ENCODE data around the gene TGOLN2.
A peak's percentile ranks its signal among the peaks of the same experiment; 100 is the strongest.

Gene TGOLN2

DNA sequence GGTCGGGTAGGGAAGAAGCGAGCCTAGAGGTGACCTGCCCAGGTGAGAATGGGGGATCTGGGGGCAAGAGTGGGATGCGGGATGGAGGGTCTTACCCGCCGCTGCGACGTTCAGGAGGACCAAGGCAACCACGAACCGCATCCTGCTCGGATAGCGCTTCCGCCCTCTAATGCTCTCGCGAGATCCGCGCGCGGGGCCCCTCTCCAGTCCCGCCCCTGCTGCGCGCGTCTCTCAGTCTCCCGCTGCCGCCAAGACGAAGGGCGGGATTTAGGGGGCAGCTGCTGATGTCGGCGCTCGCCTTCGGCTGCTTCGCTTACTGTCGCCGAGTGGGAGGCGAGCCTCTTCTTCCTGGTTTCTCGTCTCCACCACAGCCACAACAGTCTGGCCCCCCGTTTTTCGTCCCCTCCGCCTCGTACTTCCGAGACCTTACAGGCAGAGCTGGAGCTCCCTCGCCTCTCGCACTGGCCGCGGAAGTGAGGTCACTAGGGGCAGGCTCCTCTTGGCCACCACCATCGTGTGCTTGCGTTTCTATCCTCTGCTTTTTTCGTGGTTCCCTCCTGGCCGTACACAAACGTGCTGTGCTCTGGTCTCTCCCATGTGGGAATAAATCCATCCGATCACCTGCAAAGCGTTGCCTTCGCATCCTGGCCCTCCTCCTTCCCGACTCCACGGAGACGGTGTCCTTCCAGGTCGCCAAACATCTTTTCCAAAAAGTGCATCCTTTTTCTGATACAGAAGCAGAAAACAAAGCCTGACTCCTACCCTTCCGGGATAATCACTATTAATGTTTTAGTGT, at the start of gene TGOLN2:
Gene TGOLN2, minus strand, starts transcription at position 168 of the 796 bp plus-strand sequence. Its CDS starts 27 bp downstream, at position 141.
- TF ChIP-seq, protein P1, sequence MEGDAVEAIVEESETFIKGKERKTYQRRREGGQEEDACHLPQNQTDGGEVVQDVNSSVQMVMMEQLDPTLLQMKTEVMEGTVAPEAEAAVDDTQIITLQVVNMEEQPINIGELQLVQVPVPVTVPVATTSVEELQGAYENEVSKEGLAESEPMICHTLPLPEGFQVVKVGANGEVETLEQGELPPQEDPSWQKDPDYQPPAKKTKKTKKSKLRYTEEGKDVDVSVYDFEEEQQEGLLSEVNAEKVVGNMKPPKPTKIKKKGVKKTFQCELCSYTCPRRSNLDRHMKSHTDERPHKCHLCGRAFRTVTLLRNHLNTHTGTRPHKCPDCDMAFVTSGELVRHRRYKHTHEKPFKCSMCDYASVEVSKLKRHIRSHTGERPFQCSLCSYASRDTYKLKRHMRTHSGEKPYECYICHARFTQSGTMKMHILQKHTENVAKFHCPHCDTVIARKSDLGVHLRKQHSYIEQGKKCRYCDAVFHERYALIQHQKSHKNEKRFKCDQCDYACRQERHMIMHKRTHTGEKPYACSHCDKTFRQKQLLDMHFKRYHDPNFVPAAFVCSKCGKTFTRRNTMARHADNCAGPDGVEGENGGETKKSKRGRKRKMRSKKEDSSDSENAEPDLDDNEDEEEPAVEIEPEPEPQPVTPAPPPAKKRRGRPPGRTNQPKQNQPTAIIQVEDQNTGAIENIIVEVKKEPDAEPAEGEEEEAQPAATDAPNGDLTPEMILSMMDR (IDR thresholded peaks at IDR 0.05; ENCODE audit: low read depth, low read length, missing control alignments) = no peak
- H3K4me3 ChIP-seq (replicated peaks; ENCODE audit: low read depth, low read length) = peak within 1 kb of the TSS; percentile 91
- peak; percentile 37 for DNase-seq (ENCODE audit: extremely low read depth, low read depth)

DNA sequence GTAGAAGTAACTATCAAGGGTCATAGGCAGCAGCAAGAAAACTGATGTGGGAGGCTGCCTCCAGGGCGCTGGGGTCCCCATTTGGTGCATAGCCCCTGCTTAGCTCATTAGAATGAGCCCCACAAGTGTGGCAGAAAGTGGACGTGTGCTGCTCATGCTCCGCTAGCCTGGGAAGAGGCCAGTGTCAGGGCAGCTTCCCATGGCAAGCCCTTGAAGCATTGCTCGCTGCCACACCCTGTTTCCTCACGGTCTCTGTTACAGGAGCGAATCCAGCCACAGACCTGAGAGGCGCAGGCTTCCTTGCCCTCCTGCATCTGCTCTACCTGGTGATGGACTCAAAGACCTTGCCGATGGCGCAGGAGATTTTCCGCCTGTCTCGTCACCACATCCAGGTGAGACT, 49.3 kb upstream of the TGOLN2 start:
- TF ChIP-seq, protein P1 (IDR thresholded peaks at IDR 0.05; ENCODE audit: low read depth, low read length, missing control alignments) = no peak
- no peak for DNase-seq (ENCODE audit: extremely low read depth, low read depth)
- no peak overlapping the region for H3K4me3 ChIP-seq (replicated peaks; ENCODE audit: low read depth, low read length)

DNA sequence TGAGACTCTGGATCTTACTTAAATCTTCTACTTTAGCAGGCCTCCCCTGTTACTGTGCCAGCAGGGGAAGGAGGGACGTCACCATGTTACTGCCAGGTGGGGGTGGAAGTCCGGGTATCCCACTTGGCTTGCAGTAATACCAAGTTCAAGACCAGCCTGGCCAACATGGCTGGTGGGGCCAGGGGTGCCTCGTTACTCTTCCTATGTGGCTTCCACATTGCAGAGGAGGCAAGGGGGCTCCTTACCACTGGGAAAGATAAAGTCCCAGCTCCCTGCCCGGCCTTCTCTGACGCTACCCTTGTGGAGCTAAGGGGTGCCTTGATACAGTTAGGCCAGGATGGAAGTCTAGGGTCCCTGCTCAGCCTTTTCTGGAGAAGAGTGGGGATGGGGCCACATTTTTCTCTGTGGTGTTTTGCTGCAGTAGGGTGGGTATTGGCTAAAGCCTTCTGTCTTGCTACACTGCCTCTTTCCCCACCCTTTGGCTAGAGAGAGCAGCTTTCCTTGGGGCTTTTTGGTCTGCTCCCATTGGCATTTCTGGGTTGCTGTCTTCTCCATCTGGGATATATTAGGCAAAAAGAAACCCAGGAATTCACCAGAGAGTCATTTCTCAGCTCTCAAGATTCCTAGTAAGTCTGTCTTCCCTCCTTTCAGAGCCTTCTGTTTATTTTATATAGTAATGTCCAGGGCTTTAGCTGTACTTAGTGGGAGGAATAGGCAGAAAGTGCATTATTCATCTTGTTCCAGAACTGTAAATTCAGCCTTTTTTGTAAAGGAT, 48.7 kb upstream of the TGOLN2 start:
- no peak overlapping the region for H3K4me3 ChIP-seq (replicated peaks; ENCODE audit: low read depth, low read length)
- no peak for DNase-seq (ENCODE audit: extremely low read depth, low read depth)
- TF ChIP-seq, protein P1 (IDR thresholded peaks at IDR 0.05; ENCODE audit: low read depth, low read length, missing control alignments) = no peak

DNA sequence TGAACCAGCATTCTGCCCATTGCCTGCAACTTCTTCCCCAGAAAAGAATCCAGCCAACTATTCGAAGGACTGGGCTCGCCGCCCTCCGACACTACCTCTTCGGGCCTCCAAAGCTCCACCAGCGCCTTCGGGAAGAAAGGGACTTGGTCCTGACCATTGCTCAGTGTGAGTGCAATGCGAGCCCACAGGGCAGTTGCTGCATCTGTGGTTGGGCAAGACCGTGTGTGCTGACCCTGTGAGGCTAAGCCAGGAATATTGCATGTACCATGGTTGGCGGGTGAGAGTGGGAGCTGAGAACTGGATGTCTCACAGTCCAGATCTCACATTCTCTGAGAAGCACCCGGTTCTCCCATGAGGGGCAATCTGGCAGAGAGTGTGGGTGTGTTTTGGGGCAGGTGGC, 43.3 kb upstream of the TGOLN2 start:
- no peak for DNase-seq (ENCODE audit: extremely low read depth, low read depth)
- TF ChIP-seq, protein P1 (IDR thresholded peaks at IDR 0.05; ENCODE audit: low read depth, low read length, missing control alignments) = no peak
- H3K4me3 ChIP-seq (replicated peaks; ENCODE audit: low read depth, low read length) = no peak overlapping the region

DNA sequence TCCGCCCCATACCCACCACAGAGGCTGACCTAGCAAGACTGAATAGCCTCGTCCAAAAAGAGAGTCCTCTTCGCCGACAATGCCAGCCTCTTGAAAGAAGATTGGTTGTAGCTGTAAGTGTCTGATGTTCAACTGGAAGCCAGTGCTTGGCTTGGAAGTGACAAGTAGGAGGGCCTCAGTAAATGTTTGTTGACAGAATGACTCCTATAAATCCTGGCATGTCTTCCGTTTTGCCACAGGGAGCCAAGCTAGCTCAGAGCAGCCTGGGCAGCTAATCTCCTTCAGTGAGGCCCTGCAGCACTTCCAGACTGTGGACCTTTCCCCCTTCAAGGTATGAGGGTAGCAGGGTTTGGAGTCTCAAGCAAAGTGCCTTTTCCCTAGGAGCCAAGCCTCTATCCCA, 41.7 kb upstream of the TGOLN2 start:
- no peak for DNase-seq (ENCODE audit: extremely low read depth, low read depth)
- TF ChIP-seq, protein P1 (IDR thresholded peaks at IDR 0.05; ENCODE audit: low read depth, low read length, missing control alignments) = no peak
- no peak overlapping the region for H3K4me3 ChIP-seq (replicated peaks; ENCODE audit: low read depth, low read length)

DNA sequence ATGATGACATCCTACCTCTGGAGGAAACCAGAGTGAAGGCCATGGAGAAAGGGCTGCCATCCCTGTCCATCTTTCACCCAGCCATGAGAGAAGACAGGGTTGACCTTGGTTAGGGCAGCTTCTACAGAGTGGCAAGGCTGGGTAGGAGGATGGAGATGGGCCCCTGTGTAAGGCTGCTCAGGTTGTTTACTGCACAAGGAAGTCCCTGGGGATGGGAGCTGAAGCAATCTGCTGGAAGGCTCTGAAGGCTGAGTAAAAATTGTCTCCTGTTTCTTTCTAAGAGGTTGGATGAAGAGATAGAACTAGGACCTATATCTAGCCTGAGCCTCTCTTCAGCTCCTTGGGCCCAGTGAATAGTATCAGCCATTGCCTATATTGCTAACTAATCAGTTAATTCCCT, 41.1 kb upstream of the TGOLN2 start:
- TF ChIP-seq, protein P1 (IDR thresholded peaks at IDR 0.05; ENCODE audit: low read depth, low read length, missing control alignments) = no peak
- no peak for DNase-seq (ENCODE audit: extremely low read depth, low read depth)

More for the DNA sequence above, 41.1 kb upstream of the TGOLN2 start:
- H3K4me3 ChIP-seq (replicated peaks; ENCODE audit: low read depth, low read length) = no peak overlapping the region
